Activated naive CD8-positive, alpha-beta T cell treated with anti-CD3 and anti-CD28 coated beads for 36 hours (primary cell): ENCODE data around the gene LEO1. TPM values are rescaled to one million over a fixed set of nuclear protein-coding genes. Genes with fewer than 3 reads are reported as not detected.

Source experiments
- DNase-seq: peaks from one replicate; pipeline ENCODE4 v3.0.0; 2021
- H3K27ac Mint-ChIP-seq: one replicate; pipeline ENCODE4 v1.8.0; 2022; ENCODE audit warnings: mild to moderate bottlenecking, moderate library complexity, mixed read lengths
- H3K27me3 Mint-ChIP-seq: one replicate; pipeline ENCODE4 v1.8.0; 2022; ENCODE audit warnings: mild to moderate bottlenecking, mixed read lengths
- H3K36me3 Mint-ChIP-seq: one replicate; pipeline ENCODE4 v1.8.0; 2021; ENCODE audit warnings: mild to moderate bottlenecking, mixed read lengths
- H3K4me1 Mint-ChIP-seq: one replicate; pipeline ENCODE4 v1.8.0; 2021; ENCODE audit warnings: mixed read lengths
- H3K4me3 Mint-ChIP-seq: one replicate; pipeline ENCODE4 v1.8.0; 2022; ENCODE audit warnings: mild to moderate bottlenecking, moderate library complexity, mixed read lengths
- H3K9me3 Mint-ChIP-seq: one replicate; pipeline ENCODE4 v1.8.0; 2022; ENCODE audit warnings: mixed read lengths
- total RNA-seq, 2 experiments: library from RNA; stranded (reverse); gene quantifications; one replicate each; pipeline ENCODE4 v1.2.3, GENCODE V29; 2021

Gene LEO1
- total RNA-seq, 2 experiments from 2014 or later, result 31.8 to 32.2 TPM

DNA sequence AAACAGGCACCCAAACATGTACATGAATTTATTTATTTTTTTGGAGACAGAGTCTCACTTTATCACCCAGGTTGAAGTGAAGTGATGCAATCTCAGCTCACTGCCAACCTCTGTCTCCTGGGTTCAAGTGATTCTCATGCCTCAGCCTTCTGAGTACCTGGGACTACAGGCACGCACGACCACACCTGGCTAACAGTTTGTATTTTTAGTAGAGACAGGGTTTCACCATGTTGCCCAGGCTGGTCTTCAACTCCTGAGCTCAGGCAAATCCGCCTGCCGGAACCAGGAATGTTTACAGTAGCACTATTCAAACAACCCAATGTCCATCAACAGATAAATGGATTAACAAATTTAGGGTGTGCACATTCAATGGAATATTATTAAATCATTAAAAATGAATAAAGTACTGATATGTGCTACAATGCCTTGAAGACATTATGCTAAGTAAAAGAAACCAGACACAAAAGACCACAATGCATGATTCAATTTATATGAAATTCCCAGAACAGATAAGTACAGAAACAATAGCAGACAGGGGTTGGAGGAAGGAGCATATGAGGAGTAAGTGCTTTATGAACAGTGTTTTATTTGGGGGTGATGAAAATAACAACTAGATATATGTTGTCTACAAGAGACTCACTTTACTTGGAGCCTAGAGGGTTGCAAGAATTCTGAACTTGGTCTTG is 1.3 kb downstream of the LEO1 start:
- peak overlapping the region; percentile 96 for H3K4me3 Mint-ChIP-seq
- no peak for DNase-seq
- peaks cover 38% of the 10 kb centered on the region for H3K36me3 Mint-ChIP-seq
- peaks cover 4% of the 10 kb centered on the region for H3K27me3 Mint-ChIP-seq
- H3K4me1 Mint-ChIP-seq, result peaks cover 23% of the 10 kb centered on the region
- peaks cover 7% of the 10 kb centered on the region for H3K9me3 Mint-ChIP-seq
- H3K27ac Mint-ChIP-seq, result peak overlapping the region; percentile 23

DNA sequence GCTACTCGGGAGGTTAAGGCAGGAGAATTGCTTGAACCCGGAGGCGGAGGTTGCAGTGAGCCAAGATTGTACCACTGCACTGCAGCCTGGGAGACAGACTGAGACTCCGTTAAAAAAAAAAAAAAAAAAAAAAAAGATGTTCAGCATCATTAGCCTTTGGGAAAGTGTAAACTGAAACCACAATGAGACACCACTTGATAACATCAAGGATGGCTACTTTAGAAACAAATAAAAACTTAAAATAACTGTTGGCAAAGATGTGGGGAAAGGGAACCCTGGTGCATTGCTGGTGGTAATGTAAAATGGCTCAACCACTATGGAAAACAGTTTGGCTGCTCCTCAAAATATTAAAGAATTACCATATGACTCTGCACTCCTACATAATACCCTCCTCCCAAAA is 1.9 kb downstream of the LEO1 start:
- Mint-ChIP-seq H3K27ac (peak overlapping the region; percentile 23), H3K9me3 (peaks cover 7% of the 10 kb centered on the region), H3K4me3 (peak overlapping the region; percentile 96), H3K36me3 (peaks cover 41% of the 10 kb centered on the region), H3K4me1 (peaks cover 23% of the 10 kb centered on the region), H3K27me3 (peaks cover 4% of the 10 kb centered on the region)
- DNase-seq, result no peak

DNA sequence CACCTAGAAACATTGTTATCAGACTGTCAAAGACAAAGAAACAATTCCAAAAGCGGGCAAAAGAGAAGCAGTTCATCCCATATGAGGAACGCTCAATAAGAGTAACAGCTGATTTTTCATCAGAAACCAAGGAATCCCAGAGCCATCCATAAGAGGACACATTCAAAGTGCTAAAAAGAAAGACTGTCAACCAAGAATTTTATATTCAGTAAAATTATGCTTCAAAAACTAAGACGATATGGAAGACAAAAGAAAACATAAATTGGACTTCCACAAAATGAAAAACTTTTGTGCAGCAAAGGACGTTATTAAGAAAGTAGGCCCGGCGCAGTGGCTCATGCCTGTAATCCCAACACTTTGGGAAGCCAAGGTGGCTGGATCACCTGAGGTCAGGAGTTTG is 4.0 kb downstream of the LEO1 start:
- H3K4me3 Mint-ChIP-seq, result no peak overlapping the region
- H3K36me3 Mint-ChIP-seq, result peaks cover 55% of the 10 kb centered on the region
- H3K4me1 Mint-ChIP-seq, result peaks cover 22% of the 10 kb centered on the region
- peaks cover 4% of the 10 kb centered on the region for H3K27me3 Mint-ChIP-seq
- no peak overlapping the region for H3K27ac Mint-ChIP-seq
- peaks cover 7% of the 10 kb centered on the region for H3K9me3 Mint-ChIP-seq
- no peak for DNase-seq

DNA sequence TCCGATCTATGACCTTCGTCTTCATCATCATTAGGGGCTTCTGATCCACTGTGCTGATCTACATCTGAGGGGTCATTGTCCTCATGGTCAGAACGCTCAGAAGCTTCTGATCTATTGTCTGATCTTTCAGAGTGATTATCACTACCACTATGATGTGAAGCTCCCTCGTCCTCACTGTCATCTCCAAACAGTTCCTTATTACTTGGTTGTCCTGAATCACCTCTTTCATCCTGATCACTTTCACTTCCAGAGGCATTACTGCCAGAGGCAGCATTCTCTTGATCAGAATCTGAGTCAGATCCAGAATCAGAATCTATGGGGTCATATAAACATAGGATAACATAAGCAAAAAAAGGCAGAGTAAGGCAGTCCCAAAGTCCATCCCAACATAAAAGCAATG is 5.4 kb downstream of the LEO1 start:
- Mint-ChIP-seq H3K27me3 (no peaks in the 10 kb centered on the region), H3K4me1 (peaks cover 19% of the 10 kb centered on the region), H3K9me3 (peaks cover 7% of the 10 kb centered on the region), H3K36me3 (peaks cover 60% of the 10 kb centered on the region), H3K27ac (no peak overlapping the region), H3K4me3 (no peak overlapping the region)
- no peak for DNase-seq

DNA sequence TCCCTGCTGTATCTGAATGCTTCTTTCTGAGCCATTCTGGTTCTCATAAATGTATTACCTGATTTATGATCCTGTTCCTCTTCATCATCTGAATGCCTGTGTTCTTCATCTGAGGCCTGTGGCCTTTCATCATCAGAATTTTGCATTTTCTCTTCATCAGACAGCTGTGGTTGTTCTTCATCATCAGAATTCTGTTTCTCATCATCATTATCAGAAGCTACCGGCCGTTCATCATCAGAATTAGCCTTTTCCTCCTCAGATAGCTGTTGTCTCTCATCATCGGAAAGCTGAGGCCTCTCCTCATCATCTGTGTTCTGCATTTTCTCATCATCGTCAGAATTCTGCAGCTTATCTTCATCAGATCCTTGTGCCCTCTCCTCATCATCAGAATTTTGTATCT is 5.9 kb downstream of the LEO1 start:
- no peak overlapping the region for H3K4me3 Mint-ChIP-seq
- peaks cover 60% of the 10 kb centered on the region for H3K36me3 Mint-ChIP-seq
- H3K27ac Mint-ChIP-seq, result no peak overlapping the region
- no peaks in the 10 kb centered on the region for H3K27me3 Mint-ChIP-seq
- peaks cover 7% of the 10 kb centered on the region for H3K9me3 Mint-ChIP-seq
- no peak for DNase-seq
- H3K4me1 Mint-ChIP-seq, result peaks cover 19% of the 10 kb centered on the region

DNA sequence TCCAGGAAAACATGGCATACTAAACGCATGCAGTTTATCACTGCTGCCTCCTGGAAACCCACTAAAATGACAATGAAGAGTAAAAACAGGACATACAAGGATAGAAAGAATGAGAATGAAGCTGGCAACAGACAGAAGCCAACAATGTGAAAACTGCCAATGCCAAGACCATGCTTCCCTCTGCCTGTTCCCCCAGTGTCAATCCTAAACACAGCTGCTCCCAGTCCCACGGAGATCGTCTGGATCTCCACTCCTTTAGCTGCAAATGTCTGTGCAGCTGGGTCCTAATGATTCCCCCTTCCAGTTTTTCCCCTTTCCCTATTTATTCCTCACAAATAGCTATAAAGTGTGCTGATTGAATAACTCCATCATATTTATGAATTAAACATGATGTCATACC is 16.1 kb downstream of the LEO1 start:
- peaks cover 6% of the 10 kb centered on the region for H3K4me1 Mint-ChIP-seq
- H3K4me3 Mint-ChIP-seq, result no peak overlapping the region
- H3K27me3 Mint-ChIP-seq, result no peaks in the 10 kb centered on the region
- H3K9me3 Mint-ChIP-seq, result no peaks in the 10 kb centered on the region
- H3K27ac Mint-ChIP-seq, result no peak overlapping the region
- DNase-seq, result no peak
- peaks cover 27% of the 10 kb centered on the region for H3K36me3 Mint-ChIP-seq

DNA sequence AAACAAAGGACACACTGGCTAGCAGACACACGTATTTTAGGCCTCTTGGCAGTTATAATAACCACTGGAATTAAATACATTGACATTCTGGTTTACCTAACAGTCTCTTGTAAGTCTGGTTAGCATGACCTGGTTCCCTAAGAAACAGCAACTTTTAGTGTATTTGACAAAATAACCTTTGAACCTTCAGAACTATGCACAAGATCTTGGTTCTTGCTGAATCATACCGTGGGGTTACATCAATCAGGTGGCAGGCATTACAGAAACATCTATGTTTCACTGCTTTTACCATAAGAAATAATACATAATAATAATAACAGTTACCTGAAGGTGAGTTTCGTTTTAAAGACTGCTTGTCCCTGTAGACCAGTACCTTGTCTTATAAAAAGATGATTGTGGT is 18.8 kb downstream of the LEO1 start:
- H3K27ac Mint-ChIP-seq, result no peak overlapping the region

DNA sequence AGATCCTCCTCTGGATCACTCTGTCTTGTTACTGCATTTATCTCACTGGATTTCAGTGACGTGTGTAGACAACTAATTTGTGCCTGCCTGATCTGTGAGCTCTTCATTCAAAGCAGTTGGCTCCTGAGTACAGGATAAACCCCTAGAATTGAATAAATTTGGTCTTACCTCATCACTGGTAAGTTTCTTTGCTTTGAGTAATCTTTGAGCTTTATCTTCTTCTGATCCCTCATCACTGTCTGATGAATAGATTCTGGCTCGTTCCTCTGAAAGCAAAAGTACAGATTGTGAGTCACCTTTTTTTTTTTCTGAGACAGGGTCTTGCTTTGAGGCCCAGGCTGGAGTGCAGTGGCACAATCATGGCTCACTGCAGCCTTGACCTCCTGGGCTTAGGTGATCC is 24.5 kb downstream of the LEO1 start:
- Mint-ChIP-seq H3K27me3 (no peaks in the 10 kb centered on the region), H3K4me3 (no peak overlapping the region), H3K27ac (no peak overlapping the region), H3K4me1 (peaks cover 2% of the 10 kb centered on the region), H3K36me3 (peaks cover 34% of the 10 kb centered on the region), H3K9me3 (no peaks in the 10 kb centered on the region)
- no peak for DNase-seq

More for the DNA sequence above, 18.8 kb downstream of the LEO1 start:
- Mint-ChIP-seq H3K27me3 (no peaks in the 10 kb centered on the region), H3K4me3 (no peak overlapping the region), H3K4me1 (peaks cover 4% of the 10 kb centered on the region), H3K36me3 (peaks cover 30% of the 10 kb centered on the region), H3K9me3 (no peaks in the 10 kb centered on the region)
- no peak for DNase-seq

DNA sequence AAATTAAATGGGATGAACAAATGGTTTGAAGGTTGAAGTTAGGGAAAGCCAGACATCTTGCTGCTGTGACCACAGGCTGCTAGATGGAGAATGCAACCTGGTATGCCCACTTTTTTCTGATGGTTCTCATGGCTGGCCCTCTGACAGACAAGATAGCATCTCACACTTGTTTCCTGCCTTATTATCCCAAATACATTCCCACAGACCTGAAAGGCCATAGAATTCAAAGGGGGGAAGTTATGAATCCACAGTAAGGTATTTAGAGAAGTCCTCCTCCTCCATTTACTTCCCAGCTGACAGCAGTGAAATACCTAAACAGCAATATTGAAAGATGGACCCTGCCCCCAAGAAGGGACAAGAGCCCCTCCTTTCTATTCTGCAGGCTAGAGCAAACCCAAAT is 32.4 kb downstream of the LEO1 start:
- H3K36me3 Mint-ChIP-seq, result peaks cover 25% of the 10 kb centered on the region
- H3K4me1 Mint-ChIP-seq, result peaks cover 8% of the 10 kb centered on the region
- H3K9me3 Mint-ChIP-seq, result no peaks in the 10 kb centered on the region
- DNase-seq, result no peak
- no peak overlapping the region for H3K27ac Mint-ChIP-seq
- H3K27me3 Mint-ChIP-seq, result no peaks in the 10 kb centered on the region
- H3K4me3 Mint-ChIP-seq, result no peak overlapping the region

DNA sequence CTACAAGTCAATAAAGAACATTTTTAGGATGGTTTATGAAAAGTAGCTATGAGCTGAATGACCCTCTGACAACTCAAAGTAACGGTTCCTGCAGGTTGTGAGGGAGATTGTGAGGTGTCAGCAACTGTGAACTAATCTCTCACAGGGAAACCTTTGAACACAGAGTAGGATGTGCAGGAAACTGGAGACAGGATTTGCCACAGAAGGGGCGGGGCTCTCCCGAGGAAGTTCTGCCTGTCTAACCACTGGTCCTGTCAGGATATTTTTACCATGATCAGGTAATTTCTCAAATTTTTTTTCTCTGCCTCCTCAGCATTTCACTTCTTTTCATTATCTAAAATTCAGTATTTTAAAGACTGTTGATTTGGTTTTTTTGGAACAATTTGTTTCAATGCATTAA is 33.3 kb downstream of the LEO1 start:
- no peak overlapping the region for H3K4me3 Mint-ChIP-seq
- no peak for DNase-seq
- H3K27me3 Mint-ChIP-seq, result no peaks in the 10 kb centered on the region
- peaks cover 19% of the 10 kb centered on the region for H3K36me3 Mint-ChIP-seq
- no peak overlapping the region for H3K27ac Mint-ChIP-seq
- no peaks in the 10 kb centered on the region for H3K9me3 Mint-ChIP-seq
- H3K4me1 Mint-ChIP-seq, result peaks cover 8% of the 10 kb centered on the region

DNA sequence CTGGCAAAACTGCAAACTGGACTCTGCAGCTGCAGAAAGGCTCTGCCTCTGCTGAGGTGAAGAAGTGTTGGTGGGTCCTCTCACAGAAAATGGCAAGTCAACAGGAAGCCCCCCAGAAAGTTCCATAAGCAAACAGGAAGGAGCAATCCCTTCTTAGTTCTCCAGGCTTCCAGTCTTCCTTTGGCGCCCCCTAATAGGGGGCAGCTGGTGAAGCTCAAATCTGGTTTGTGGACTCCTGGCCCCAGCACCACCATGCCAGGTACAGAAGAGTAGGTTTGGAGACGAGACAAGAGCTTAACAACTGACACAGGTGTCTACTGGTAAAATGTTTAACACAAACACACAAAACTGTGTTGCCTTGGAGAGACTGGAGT is 35.5 kb downstream of the LEO1 start:
- H3K27ac Mint-ChIP-seq, result peak overlapping the region; percentile 20
- peaks cover 14% of the 10 kb centered on the region for H3K36me3 Mint-ChIP-seq
- no peaks in the 10 kb centered on the region for H3K9me3 Mint-ChIP-seq
- H3K4me3 Mint-ChIP-seq, result no peak overlapping the region
- DNase-seq, result no peak
- H3K4me1 Mint-ChIP-seq, result peaks cover 8% of the 10 kb centered on the region
- no peaks in the 10 kb centered on the region for H3K27me3 Mint-ChIP-seq

DNA sequence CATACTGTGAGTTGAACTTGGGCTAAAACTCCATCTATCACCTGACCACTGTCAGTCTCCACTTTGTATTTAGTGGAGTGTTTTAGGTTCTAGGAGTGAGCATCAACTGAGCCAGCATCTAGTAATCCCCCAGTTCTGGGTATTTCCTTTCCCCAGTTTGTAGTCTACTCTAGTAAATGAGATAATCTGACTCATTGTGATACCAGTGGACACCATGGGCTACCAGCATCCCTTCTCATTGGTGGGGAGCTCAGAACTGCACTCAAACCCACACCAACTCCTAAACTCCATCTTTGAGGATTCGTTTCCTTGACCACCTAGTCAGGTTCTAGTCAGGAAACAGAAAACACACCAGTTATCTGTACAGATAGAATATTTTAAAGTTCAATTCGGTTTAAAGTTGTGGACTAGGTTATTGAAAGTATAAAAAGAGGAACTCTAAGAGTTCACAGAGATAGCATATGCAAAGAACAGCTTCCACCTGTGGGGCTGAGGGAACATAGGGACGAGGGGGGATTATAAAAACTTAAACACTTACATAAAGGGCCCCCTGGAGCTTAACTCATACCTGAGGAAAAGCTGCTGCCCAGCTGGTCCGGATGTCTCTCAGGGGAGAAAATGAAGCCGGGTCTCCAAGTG is 36.0 kb downstream of the LEO1 start:
- peak overlapping the region; percentile 64 for H3K27ac Mint-ChIP-seq
- no peak for DNase-seq
- peaks cover 14% of the 10 kb centered on the region for H3K36me3 Mint-ChIP-seq

DNA sequence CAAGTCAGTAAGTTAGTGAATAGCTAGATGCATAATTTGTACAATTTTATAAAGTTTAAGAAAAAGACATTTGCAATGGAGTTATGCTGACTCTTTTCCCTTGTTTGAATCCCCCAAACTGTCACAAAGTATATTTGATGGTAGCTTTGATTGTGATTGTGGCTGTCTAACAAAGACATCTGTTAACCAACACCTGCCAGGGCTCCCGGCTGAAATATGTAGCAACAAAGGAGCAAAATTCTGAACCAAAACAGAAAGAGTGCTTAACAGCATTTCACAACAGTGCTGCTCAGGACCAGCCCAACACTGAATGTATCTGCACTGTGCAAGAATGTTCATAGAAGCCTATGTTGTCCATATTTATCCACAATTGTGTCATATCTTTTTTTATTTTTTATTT is 39.4 kb downstream of the LEO1 start:
- Mint-ChIP-seq H3K9me3 (no peaks in the 10 kb centered on the region), H3K4me1 (peaks cover 8% of the 10 kb centered on the region), H3K36me3 (peaks cover 7% of the 10 kb centered on the region), H3K27ac (no peak overlapping the region), H3K4me3 (no peak overlapping the region), H3K27me3 (no peaks in the 10 kb centered on the region)
- no peak for DNase-seq

More for the DNA sequence above, 36.0 kb downstream of the LEO1 start:
- Mint-ChIP-seq H3K27me3 (no peaks in the 10 kb centered on the region), H3K4me1 (peaks cover 8% of the 10 kb centered on the region), H3K4me3 (no peak overlapping the region), H3K9me3 (no peaks in the 10 kb centered on the region)

DNA sequence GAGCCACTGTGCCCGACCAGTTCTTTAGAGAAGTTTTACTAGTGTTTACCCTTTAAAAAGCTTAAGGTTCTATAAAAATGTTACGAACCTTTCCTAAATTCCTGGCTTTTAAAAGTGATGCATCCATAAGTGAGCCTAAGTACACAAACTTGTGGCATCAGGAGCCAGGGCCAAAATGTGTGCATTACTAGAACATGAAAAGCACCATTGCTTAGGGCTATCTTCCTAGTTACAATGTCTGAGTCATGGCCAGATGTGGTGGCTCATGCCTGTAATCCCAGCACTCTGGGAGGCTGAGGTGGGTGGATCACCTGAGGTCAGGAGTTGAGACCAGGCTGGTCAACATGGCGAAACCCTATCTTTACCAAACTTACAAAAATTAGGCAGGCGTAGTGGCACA is 39.9 kb downstream of the LEO1 start:
- Mint-ChIP-seq H3K36me3 (peaks cover 7% of the 10 kb centered on the region), H3K4me3 (no peak overlapping the region), H3K9me3 (no peaks in the 10 kb centered on the region), H3K27me3 (no peaks in the 10 kb centered on the region), H3K4me1 (peaks cover 8% of the 10 kb centered on the region), H3K27ac (no peak overlapping the region)
- no peak for DNase-seq

DNA sequence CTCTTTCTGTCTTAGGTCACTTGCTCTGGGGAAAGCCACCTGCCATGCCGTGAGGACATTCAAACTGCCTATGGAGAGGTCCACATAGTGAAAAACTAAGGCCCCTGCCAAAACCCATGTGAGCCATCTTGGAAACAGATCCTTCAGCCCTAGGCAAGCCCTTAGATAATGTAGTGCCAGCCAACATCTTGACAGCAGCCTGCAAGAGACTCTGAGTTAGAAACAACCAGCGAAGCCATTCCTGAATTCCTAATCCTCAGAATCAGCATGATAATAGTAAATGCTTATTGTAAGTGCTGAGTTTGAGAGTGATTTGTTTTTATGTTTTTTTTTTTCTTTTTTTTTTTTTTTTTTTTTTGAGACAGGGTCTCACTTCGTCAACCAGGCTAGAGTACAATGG is 40.6 kb downstream of the LEO1 start:
- no peak overlapping the region for H3K4me3 Mint-ChIP-seq
- H3K36me3 Mint-ChIP-seq, result peaks cover 3% of the 10 kb centered on the region
- peaks cover 6% of the 10 kb centered on the region for H3K4me1 Mint-ChIP-seq
- no peak overlapping the region for H3K27ac Mint-ChIP-seq
- no peaks in the 10 kb centered on the region for H3K27me3 Mint-ChIP-seq
- no peaks in the 10 kb centered on the region for H3K9me3 Mint-ChIP-seq
- DNase-seq, result no peak

DNA sequence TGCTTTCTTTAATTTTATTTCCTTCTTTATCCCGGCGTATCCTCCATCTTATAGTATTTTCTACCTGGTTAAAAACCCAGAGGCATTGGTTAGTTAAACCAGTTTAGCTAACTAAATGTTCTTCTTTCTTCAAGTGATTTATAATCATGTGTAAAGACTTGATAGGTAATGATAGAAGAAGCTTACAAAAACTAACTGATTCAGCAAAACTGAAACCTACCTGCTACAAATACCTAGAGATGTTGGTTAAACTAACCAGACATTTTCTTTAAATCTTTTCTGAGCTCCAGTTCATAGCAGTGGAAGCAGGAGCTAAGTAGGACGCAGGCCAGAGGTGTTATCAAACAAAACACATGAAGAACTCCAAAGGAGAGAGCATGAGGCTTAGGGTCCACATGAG is 44.8 kb downstream of the LEO1 start:
- Mint-ChIP-seq H3K27me3 (no peaks in the 10 kb centered on the region), H3K36me3 (no peaks in the 10 kb centered on the region), H3K27ac (no peak overlapping the region), H3K4me3 (no peak overlapping the region), H3K4me1 (no peaks in the 10 kb centered on the region), H3K9me3 (no peaks in the 10 kb centered on the region)
- DNase-seq, result no peak
